GM12878 (cell line): Measurements from ENCODE around the gene ODAD2. TPM values are rescaled to one million over a fixed set of nuclear protein-coding genes. Genes with fewer than 3 reads are reported as not detected.

Experiments used
- ATAC-seq: fragments of 200-7000 bp; cut with Tn5 transposase; 3 replicates; pipeline ENCODE4 v1.9.1; 2020; ENCODE audit warnings: mild to moderate bottlenecking, moderate library complexity
- BruUV-seq: library from RNA; stranded (reverse); fragments of 400-500 nt; replicated peaks from 2 replicates; lab custom pipeline; 2021; lab: Mats Ljungman, UMichigan
- CTCF ChIA-PET: fragments of 300-600 bp; sonication (Branson Sonifier 250); formaldehyde crosslinking; extraction: SDS; loops from one replicate; lab custom pipeline; 2021; ENCODE audit warnings: inconsistent platforms; lab: Yijun Ruan, JAX
- POLR2A ChIA-PET: fragments of 350-600 bp; formaldehyde crosslinking; extraction: SDS; loops from one replicate; lab custom pipeline; 2021; ENCODE audit warnings: inconsistent platforms; lab: Charles Lee
- RAD21 ChIA-PET: fragments of 300-600 bp; sonication (Branson Sonifier 250); formaldehyde crosslinking; loops from one replicate; lab custom pipeline; 2023; ENCODE audit warnings: antibody characterized with exemption; ENCODE audit not compliant: unreplicated experiment; lab: Charles Lee
- SMC1A ChIA-PET: fragments of 300-600 bp; sonication (Branson Sonifier 250); formaldehyde crosslinking; loops from one replicate; lab custom pipeline; 2023; ENCODE audit not compliant: unreplicated experiment, uncharacterized antibody; lab: Charles Lee
- DNase-seq: peaks from one replicate; pipeline ENCODE4 v3.0.0-alpha.2; 2011; ENCODE audit warnings: low read depth, low spot score
- FAIRE-seq: peaks from 3 replicates; lab custom pipeline; 2011; peaks lifted over from hg19 to GRCh38; lab: Jason Lieb, UNC
- H2AFZ ChIP-seq: 2 replicates; pipeline ENCODE4 v1.6.0; 2011; ENCODE audit warnings: low read depth, low read length, control low read depth; ENCODE audit not compliant: control insufficient read depth
- H3K27ac ChIP-seq: 2 replicates; pipeline ENCODE4 v1.5.1; 2011; ENCODE audit warnings: control low read depth; ENCODE audit not compliant: control insufficient read depth, insufficient read depth
- H3K27me3 ChIP-seq, 2 experiments: replicated peaks in 1 of 2; 2 replicates each; pipeline versions ENCODE4 v1.6.0 to v1.6.1; 2011; ENCODE audit warnings: low read length in 1 of 2; ENCODE audit not compliant: control insufficient read depth in 2 of 2, insufficient read depth in 2 of 2
- H3K36me3 ChIP-seq, 2 experiments: 2 replicates each; pipeline ENCODE4 v1.5.1; 2011; ENCODE audit warnings: low read length in 1 of 2; ENCODE audit not compliant: control insufficient read depth in 2 of 2, insufficient read depth in 2 of 2
- H3K4me1 ChIP-seq: 2 replicates; pipeline ENCODE4 v1.6.1; 2011; ENCODE audit warnings: mild to moderate bottlenecking, low read length, moderate library complexity, mixed read lengths; ENCODE audit not compliant: control insufficient read depth, insufficient read depth
- H3K4me2 ChIP-seq: 2 replicates; pipeline ENCODE4 v1.6.0; 2011; ENCODE audit warnings: control low read depth; ENCODE audit not compliant: control insufficient read depth, insufficient read depth
- H3K4me3 ChIP-seq: fragments of 200-600 bp; sonication (generic); 2 replicates; pipeline ENCODE4 v1.5.1; 2016
- H3K79me2 ChIP-seq: 2 replicates; pipeline ENCODE4 v1.6.0; 2011; ENCODE audit warnings: low read length; ENCODE audit not compliant: control insufficient read depth, insufficient read depth
- H3K9ac ChIP-seq: 2 replicates; pipeline ENCODE4 v1.8.0; 2011; ENCODE audit warnings: low read length, control low read depth, mixed read lengths; ENCODE audit not compliant: control insufficient read depth, insufficient read depth
- H3K9me3 ChIP-seq: replicated peaks from 3 replicates; pipeline ENCODE4 v1.5.1; 2011; ENCODE audit warnings: mild to moderate bottlenecking, low read length; ENCODE audit not compliant: control insufficient read depth, insufficient read depth
- H4K20me1 ChIP-seq: 2 replicates; pipeline ENCODE4 v1.6.0; 2011; ENCODE audit not compliant: control insufficient read depth, insufficient read depth
- CTCF ChIP-seq, 3 experiments: IDR thresholded peaks in 2 of 3; conservative IDR thresholded peaks in 1 of 3; 2 replicates each; pipeline ENCODE4 v1.5.1; 2011; ENCODE audit warnings: low read depth in 3 of 3, low read length in 3 of 3, mild to moderate bottlenecking in 3 of 3, control low read depth in 2 of 3, moderate library complexity in 2 of 3, inconsistent platforms in 1 of 3, mixed read lengths in 1 of 3; ENCODE audit not compliant: control insufficient read depth in 2 of 3, insufficient read depth in 1 of 3; ENCODE audit errors: extremely low read depth in 1 of 3
- EED ChIP-seq: sonication (generic); IDR thresholded peaks from 2 replicates; pipeline ENCODE4 v1.6.1; 2016; ENCODE audit warnings: antibody characterized with exemption, low read depth
- EP300 ChIP-seq, 2 experiments: fragments of 150-350 bp in 1 of 2; IDR thresholded peaks; 2 replicates each; pipeline ENCODE4 v1.6.1; 2011 to 2012; ENCODE audit warnings: low read depth in 2 of 2, low read length in 2 of 2, borderline replicate concordance in 1 of 2, improper control_type of control experiment in 1 of 2, inconsistent platforms in 1 of 2; ENCODE audit not compliant: control insufficient read depth in 1 of 2
- IRF5 ChIP-seq: fragments of 450-650 bp; IDR thresholded peaks from 2 replicates; pipeline ENCODE4 v1.6.1; 2017; ENCODE audit warnings: borderline replicate concordance
- KLF5 ChIP-seq: fragments of 450-650 bp; IDR thresholded peaks from 2 replicates; pipeline ENCODE4 v1.6.1; 2014; ENCODE audit warnings: mild to moderate bottlenecking; ENCODE audit not compliant: partially characterized antibody
- MEF2A ChIP-seq: IDR thresholded peaks from 2 replicates; pipeline ENCODE4 v1.6.1; 2011; ENCODE audit warnings: low read depth, mild to moderate bottlenecking, low read length, moderate library complexity; ENCODE audit not compliant: insufficient read depth
- MLLT1 ChIP-seq: fragments of 450-650 bp; IDR thresholded peaks from 2 replicates; pipeline ENCODE4 v1.6.1; 2016; ENCODE audit warnings: mild to moderate bottlenecking
- NBN ChIP-seq: fragments of 450-650 bp; IDR thresholded peaks from 2 replicates; pipeline ENCODE4 v1.6.1; 2016
- NR2C2 ChIP-seq: IDR thresholded peaks from 2 replicates; pipeline ENCODE4 v1.6.1; 2011; ENCODE audit warnings: borderline replicate concordance, low read depth; ENCODE audit not compliant: control insufficient read depth, insufficient read length
- POLR2AphosphoS5 ChIP-seq: IDR thresholded peaks from 2 replicates; pipeline ENCODE4 v1.6.1; 2011; ENCODE audit warnings: mild to moderate bottlenecking, low read length, inconsistent platforms
- SMARCA5 ChIP-seq: fragments of 450-650 bp; IDR thresholded peaks from 2 replicates; pipeline ENCODE4 v1.6.1; 2017; ENCODE audit warnings: mild to moderate bottlenecking
- SUZ12 ChIP-seq: fragments of 200-600 bp; sonication (generic); IDR thresholded peaks from one replicate; pipeline ENCODE4 v1.6.1; 2018; ENCODE audit warnings: antibody characterized with exemption, mild to moderate bottlenecking; ENCODE audit not compliant: unreplicated experiment
- WRNIP1 ChIP-seq: IDR thresholded peaks from 2 replicates; pipeline ENCODE4 v1.6.1; 2011; ENCODE audit warnings: low read depth, low read length, improper control_type of control experiment, borderline replicate concordance
- ZNF217 ChIP-seq: fragments of 450-650 bp; IDR thresholded peaks from 2 replicates; pipeline ENCODE4 v1.6.1; 2017; ENCODE audit warnings: antibody characterized with exemption, mild to moderate bottlenecking
- ZNF592 ChIP-seq: fragments of 450-650 bp; IDR thresholded peaks from 2 replicates; pipeline ENCODE4 v1.6.1; 2017; ENCODE audit warnings: mild to moderate bottlenecking, moderate library complexity
- WGBS: methylation state at CpG from one replicate; pipeline ENCODE4 v1.1.6; 2016; ENCODE audit warnings: low lambda C conversion rate; ENCODE audit not compliant: insufficient replicate concordance, insufficient coverage; ENCODE audit errors: missing lambda C conversion rate; 5-methylcytosine and 5-hydroxymethylcytosine counted together
- in situ Hi-C: fragments of 300-500 bp; cut with MboI; formaldehyde crosslinking; loops from 9 replicates; pipeline ENCODE4 v1.14.3; 2018; ENCODE audit warnings: mixed read lengths
- intact Hi-C: fragments of 100-400 bp; cut with micrococcal nuclease; formaldehyde crosslinking; loops from one replicate; pipeline ENCODE4 v1.14.2; 2022; ENCODE audit not compliant: unreplicated experiment
- polyA plus RNA-seq, 11 experiments: library from polyadenylated mRNA; depleted of rRNA in 4 of 11; unstranded in 6 of 11; stranded (reverse) in 5 of 11; fragments of >200 nt; fragmentation: Nextera tagmentation in 4 of 11; fragmentation: Illumina TruSeq in 1 of 11; extraction: Ambion mirVana in 4 of 11; extraction: Trizol in 1 of 11; gene quantifications; 1 replicate in 1 of 11; 2 replicates in 10 of 11; pipeline versions ENCODE4 v1.2.1 to v1.2.3, GENCODE V29; 2011 to 2016; ENCODE audit warnings: inconsistent platforms in 2 of 11, missing spikeins in 2 of 11, low read depth in 1 of 11
- total RNA-seq, 4 experiments: library from RNA; depleted of rRNA in 3 of 4; stranded (reverse); fragments of >200 nt in 3 of 4; fragmentation: Illumina TruSeq in 1 of 4; extraction: Trizol in 1 of 4; gene quantifications; 2 replicates each; pipeline versions ENCODE4 v1.2.1 to v1.2.3, GENCODE V29; 2013 to 2021

The ODAD2 gene
- total and polyA plus RNA-seq, 10 of the 15 experiments (the other 5 are each of a cell fraction or from before 2014, with no cell fraction given), result not detected

GRCh38 chr10:28046579-28046978 lies 47.7 kb upstream of the ODAD2 start:
- ChIA-PET SMC1A (no interaction called here), CTCF (no interaction called here), RAD21 (no interaction called here), POLR2A (no interaction called here)
- Histone ChIP-seq H4K20me1 (no peaks in the 10 kb centered on the region), H3K36me3 (no peaks in the 10 kb centered on the region), H3K4me2 (no peak overlapping the region), H3K27me3 (no peaks in the 10 kb centered on the region), H3K79me2 (no peaks in the 10 kb centered on the region), H3K27ac (no peak overlapping the region), H2AFZ (no peak overlapping the region), H3K4me3 (no peak overlapping the region), H3K9ac (no peak overlapping the region), H3K9me3 (no peaks in the 10 kb centered on the region), H3K4me1 (no peaks in the 10 kb centered on the region)
- in situ Hi-C loops, result no loop called here
- intact Hi-C loops, result no loop called here
- no peak for FAIRE-seq
- ATAC-seq, result no peak
- no TSS peak for BruUV-seq
- WGBS, result 7% methylated on average over 3 of the region's 3 CpGs
- no peak for DNase-seq
- no peak for TF ChIP-seq CTCF (IDR thresholded peaks at IDR 0.05 in 2 of 3, conservative IDR thresholded peaks at IDR 0.05 in 1 of 3; ENCODE audit: control insufficient read depth in 2 of 3, extremely low read depth in 1 of 3, insufficient read depth in 1 of 3, low read depth in 3 of 3, low read length in 3 of 3)
- TF ChIP-seq MEF2A, result no peak
- TF ChIP-seq MLLT1, result no peak
- TF ChIP-seq KLF5, result no peak
- no peak for TF ChIP-seq SUZ12
- TF ChIP-seq WRNIP1, result no peak
- no peak for TF ChIP-seq ZNF217
- no peak for TF ChIP-seq NBN
- TF ChIP-seq SMARCA5, result no peak
- no peak for TF ChIP-seq ZNF592
- no peak for TF ChIP-seq NR2C2
- TF ChIP-seq POLR2AphosphoS5, result no peak
- TF ChIP-seq EP300 (IDR thresholded peaks at IDR 0.05; ENCODE audit: borderline replicate concordance in 1 of 2, control insufficient read depth in 1 of 2, low read depth in 2 of 2, low read length in 2 of 2), result no peak
- TF ChIP-seq EED, result no peak
- TF ChIP-seq IRF5, result no peak
